Islet precursor cell (in vitro differentiated cells): ENCODE measurements around the gene NR2F6.

Experiments
- DNase-seq: peaks from one replicate; pipeline ENCODE4 v3.0.0-alpha.2; 2018

Gene NR2F6

GRCh38 chr19:17237747-17238706 lies 7.7 kb downstream of the NR2F6 start:
- no peak for DNase-seq

- no peak for DNase-seq
Measured at GRCh38 chr19:17236811-17237543, 8.7 kb downstream of the NR2F6 start.

- DNase-seq: peak; percentile 78
Measured at GRCh38 chr19:17235971-17236777, 9.5 kb downstream of the NR2F6 start.

GRCh38 chr19:17235300-17235970 lies 10.3 kb downstream of the NR2F6 start:
- DNase-seq: peak; percentile 82

GRCh38 chr19:17234911-17235299 lies 10.8 kb downstream of the NR2F6 start:
- DNase-seq: peak; percentile 72

GRCh38 chr19:17232258-17232657 lies 13.5 kb downstream of the NR2F6 start:
- peak; percentile 38 for DNase-seq

- DNase-seq: no peak
Measured at GRCh38 chr19:17229890-17230289, 15.8 kb downstream of the NR2F6 start.

- DNase-seq: no peak
Measured at GRCh38 chr19:17227798-17228367, 17.8 kb downstream of the NR2F6 start.

GRCh38 chr19:17226002-17226933 lies 19.5 kb downstream of the NR2F6 start, which contains the start of gene OCEL1:
Gene OCEL1 (plus strand): TSS chr19:17226226. CDS start chr19:17226248, 22 bp downstream.
- peak; percentile 99 for DNase-seq

GRCh38 chr19:17225053-17225452 lies 20.7 kb downstream of the NR2F6 start:
- peak; percentile 32 for DNase-seq

GRCh38 chr19:17220207-17220758 lies 25.4 kb downstream of the NR2F6 start:
- DNase-seq: peak; percentile 74

- no peak for DNase-seq
Measured at GRCh38 chr19:17219286-17219685, 26.4 kb downstream of the NR2F6 start.

GRCh38 chr19:17216058-17216670 lies 29.6 kb downstream of the NR2F6 start:
- no peak for DNase-seq

- DNase-seq: peak; percentile 93
Measured at GRCh38 chr19:17215127-17215971, 30.4 kb downstream of the NR2F6 start, which contains the start of gene USE1. Gene USE1 (plus strand): TSS chr19:17215357. CDS start chr19:17215406, 49 bp downstream.

GRCh38 chr19:17214508-17215126 lies 31.1 kb downstream of the NR2F6 start:
- DNase-seq: peak; percentile 49

- DNase-seq: peak; percentile 55
Measured at GRCh38 chr19:17213334-17213733, 32.4 kb downstream of the NR2F6 start.

- no peak for DNase-seq
Measured at GRCh38 chr19:17211547-17212446, 33.9 kb downstream of the NR2F6 start.
